ENCODE measurements around the gene DOCK1. TPM values are rescaled to one million over a fixed set of nuclear protein-coding genes. Genes with fewer than 3 reads are reported as not detected.

The DOCK1 gene
- total RNA-seq, 3 donors from 2014 or later = 50.4 to 101 (median 69.2) TPM

DNA sequence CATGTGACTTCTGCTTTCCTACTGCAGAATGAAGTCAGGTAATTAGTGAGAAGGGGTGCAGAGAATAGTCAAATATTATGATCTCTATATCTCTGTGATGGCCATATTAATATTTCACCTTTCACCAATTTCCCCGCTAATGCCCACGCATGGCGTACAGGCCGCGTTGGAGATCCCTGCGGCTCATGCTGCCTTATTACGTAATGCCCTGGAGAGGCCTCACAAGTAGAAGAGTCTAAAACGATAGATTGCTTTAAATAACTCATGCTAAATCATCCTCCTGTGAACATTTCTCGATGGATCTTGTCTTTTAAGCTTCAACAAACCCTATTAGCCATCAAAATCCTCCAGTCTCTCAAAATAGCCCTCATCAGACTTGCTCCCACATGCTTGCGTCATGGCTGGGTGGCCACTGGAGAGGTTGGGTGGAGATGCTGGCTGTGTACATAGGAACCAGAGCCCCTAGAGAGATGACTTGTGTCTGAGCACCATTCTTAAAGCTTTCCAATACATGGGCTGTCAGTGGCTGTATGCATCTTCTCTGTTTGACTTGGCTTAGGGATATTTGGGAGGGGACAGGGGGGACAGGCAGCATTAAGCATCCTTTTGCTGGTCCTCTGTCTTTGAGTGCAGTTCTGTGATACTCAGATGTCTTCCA lies 370.7 kb downstream of the DOCK1 start:
- Histone ChIP-seq H3K36me3 (no peaks in the 10 kb centered on the region), H3K4me1 (no peaks in the 10 kb centered on the region), H3K4me3 (no peak overlapping the region), H3K27ac (no peak overlapping the region), H3K27me3 (no peaks in the 10 kb centered on the region), H3K9me3 (no peaks in the 10 kb centered on the region)
- DNase-seq (ENCODE audit: low spot score in 2 of 2) = no peak
- no peak for TF ChIP-seq POLR2AphosphoS5 (IDR thresholded peaks at IDR 0.05)
- TF ChIP-seq POLR2A (IDR thresholded peaks at IDR 0.05) = no peak
- TF ChIP-seq, protein P1, sequence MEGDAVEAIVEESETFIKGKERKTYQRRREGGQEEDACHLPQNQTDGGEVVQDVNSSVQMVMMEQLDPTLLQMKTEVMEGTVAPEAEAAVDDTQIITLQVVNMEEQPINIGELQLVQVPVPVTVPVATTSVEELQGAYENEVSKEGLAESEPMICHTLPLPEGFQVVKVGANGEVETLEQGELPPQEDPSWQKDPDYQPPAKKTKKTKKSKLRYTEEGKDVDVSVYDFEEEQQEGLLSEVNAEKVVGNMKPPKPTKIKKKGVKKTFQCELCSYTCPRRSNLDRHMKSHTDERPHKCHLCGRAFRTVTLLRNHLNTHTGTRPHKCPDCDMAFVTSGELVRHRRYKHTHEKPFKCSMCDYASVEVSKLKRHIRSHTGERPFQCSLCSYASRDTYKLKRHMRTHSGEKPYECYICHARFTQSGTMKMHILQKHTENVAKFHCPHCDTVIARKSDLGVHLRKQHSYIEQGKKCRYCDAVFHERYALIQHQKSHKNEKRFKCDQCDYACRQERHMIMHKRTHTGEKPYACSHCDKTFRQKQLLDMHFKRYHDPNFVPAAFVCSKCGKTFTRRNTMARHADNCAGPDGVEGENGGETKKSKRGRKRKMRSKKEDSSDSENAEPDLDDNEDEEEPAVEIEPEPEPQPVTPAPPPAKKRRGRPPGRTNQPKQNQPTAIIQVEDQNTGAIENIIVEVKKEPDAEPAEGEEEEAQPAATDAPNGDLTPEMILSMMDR (IDR thresholded peaks at IDR 0.05) = no peak
- intact Hi-C loops (cut with DNase I; ENCODE audit: low total_unique reads) = no loop called here

DNA sequence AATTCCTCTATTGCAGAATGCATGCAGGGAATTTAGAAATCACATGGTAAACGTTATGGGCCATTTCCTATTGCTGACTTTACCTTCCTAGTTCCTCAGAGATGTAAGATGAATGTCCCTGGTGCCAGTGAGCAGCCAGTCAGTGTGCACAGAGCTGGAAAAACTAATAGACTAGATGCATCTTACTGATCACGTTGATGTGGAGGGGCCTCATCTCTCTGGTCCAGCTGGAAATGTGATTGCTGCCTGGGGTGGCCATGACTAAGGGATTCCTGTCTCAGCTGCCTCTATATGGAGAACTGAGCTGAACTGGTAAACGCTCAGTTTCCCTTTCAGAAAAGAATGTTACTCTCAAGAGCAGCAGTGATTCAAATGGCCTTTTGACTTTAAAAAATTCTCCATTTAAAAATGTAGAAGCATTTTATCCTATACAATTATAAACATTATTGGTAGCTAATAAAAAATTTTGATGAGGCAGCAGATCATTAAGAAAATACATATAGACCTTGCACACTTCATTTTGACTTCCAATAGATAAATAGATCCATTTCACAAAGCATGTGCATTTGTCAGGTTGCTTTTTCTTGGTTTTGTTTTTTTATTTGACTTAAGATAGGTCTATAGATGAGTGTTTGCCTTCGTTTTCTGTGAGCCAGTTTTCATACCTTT lies 371.7 kb downstream of the DOCK1 start:
- intact Hi-C loops (cut with DNase I; ENCODE audit: low total_unique reads) = no loop called here
- no peak overlapping the region for H3K27ac ChIP-seq
- TF ChIP-seq POLR2AphosphoS5 (IDR thresholded peaks at IDR 0.05) (no peak), POLR2A (IDR thresholded peaks at IDR 0.05) (no peak)
- TF ChIP-seq, protein P1 (IDR thresholded peaks at IDR 0.05) = no peak
- no peaks in the 10 kb centered on the region for H3K36me3 ChIP-seq
- H3K4me3 ChIP-seq = no peak overlapping the region
- H3K4me1 ChIP-seq = no peaks in the 10 kb centered on the region
- no peaks in the 10 kb centered on the region for H3K27me3 ChIP-seq
- H3K9me3 ChIP-seq = no peaks in the 10 kb centered on the region
- no peak for DNase-seq (ENCODE audit: low spot score in 2 of 2)

DNA sequence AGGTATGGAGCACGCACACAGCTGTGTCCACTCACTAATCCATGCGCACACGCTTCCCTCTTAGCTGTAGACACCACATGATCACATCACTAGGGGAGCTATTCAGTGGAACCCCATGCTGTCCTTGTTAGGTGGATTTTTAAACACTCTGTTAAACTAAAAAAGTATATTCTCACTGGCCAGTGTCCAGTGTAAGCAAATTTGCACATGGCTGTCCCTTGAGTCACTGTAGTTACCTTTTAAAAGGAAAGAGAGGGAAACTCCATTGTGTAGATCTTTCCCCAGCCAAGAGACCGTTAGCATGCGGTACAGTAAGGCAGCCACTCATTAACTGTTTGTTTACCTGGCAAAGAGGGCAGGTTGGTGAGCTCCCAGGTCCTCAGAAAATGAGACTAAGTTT lies 372.8 kb downstream of the DOCK1 start:
- TF ChIP-seq, protein P1 (IDR thresholded peaks at IDR 0.05) = no peak
- TF ChIP-seq POLR2AphosphoS5 (IDR thresholded peaks at IDR 0.05) = no peak
- TF ChIP-seq POLR2A (IDR thresholded peaks at IDR 0.05) = no peak
- intact Hi-C loops (cut with DNase I; ENCODE audit: low total_unique reads) = no loop called here

DNA sequence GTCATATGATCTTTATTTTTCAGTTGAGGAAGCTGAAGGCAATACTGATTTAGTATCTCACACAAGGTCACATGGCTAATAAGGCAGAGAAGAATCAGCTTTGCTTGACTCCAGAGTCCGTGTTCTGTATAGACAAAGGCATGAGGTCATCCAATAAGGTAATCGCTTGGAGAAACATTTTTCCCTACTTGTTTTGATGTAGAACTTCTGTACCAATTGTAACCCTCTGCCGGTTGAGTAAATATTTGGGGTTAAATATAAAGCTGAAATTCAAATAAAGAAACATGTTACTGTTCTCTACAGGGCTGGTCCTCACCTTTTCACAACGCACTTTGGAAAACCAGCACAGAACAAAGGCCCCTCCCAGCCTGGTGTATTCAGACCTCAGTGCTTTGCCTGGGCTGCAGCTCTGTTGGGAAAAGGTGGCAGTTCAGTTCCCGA lies 374.1 kb downstream of the DOCK1 start:
- Histone ChIP-seq H3K36me3 (no peaks in the 10 kb centered on the region), H3K9me3 (no peaks in the 10 kb centered on the region), H3K4me3 (no peak overlapping the region), H3K27ac (no peak overlapping the region), H3K4me1 (no peaks in the 10 kb centered on the region), H3K27me3 (no peaks in the 10 kb centered on the region)
- intact Hi-C loops (cut with DNase I; ENCODE audit: low total_unique reads) = no loop called here
- TF ChIP-seq POLR2AphosphoS5 (IDR thresholded peaks at IDR 0.05) (no peak), POLR2A (IDR thresholded peaks at IDR 0.05) (no peak)
- TF ChIP-seq, protein P1 (IDR thresholded peaks at IDR 0.05) = no peak
- no peak for DNase-seq (ENCODE audit: low spot score in 2 of 2)

More for the DNA sequence above, 372.8 kb downstream of the DOCK1 start:
- no peaks in the 10 kb centered on the region for H3K4me1 ChIP-seq
- H3K4me3 ChIP-seq = no peak overlapping the region
- H3K27ac ChIP-seq = no peak overlapping the region
- DNase-seq (ENCODE audit: low spot score in 2 of 2) = no peak
- no peaks in the 10 kb centered on the region for H3K27me3 ChIP-seq
- H3K9me3 ChIP-seq = no peaks in the 10 kb centered on the region
- H3K36me3 ChIP-seq = no peaks in the 10 kb centered on the region

DNA sequence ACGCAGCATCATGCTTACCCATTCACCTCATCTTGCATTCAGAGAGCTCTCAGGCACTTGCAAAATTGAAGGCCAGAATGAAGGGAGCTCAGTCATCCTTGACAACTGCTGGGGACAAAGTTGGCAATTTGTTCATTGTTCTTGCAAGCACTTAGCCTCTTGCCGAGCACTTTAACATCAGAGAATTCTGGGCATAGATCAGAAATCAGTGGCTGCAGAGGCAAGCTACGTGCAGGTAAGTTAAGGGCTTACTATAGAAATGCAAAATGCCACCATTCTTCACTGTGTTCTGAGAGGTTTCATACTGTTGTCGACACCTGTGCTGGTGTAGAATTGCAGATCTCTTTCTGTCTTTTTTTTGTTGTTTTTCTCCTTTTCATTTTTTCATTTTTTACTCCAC lies 375.2 kb downstream of the DOCK1 start:
- Histone ChIP-seq H3K27me3 (no peaks in the 10 kb centered on the region), H3K27ac (no peak overlapping the region), H3K4me3 (no peak overlapping the region), H3K4me1 (no peaks in the 10 kb centered on the region), H3K36me3 (no peaks in the 10 kb centered on the region), H3K9me3 (no peaks in the 10 kb centered on the region)
- intact Hi-C loops (cut with DNase I; ENCODE audit: low total_unique reads) = no loop called here
- TF ChIP-seq, protein P1 (IDR thresholded peaks at IDR 0.05) = no peak
- no peak for TF ChIP-seq POLR2A (IDR thresholded peaks at IDR 0.05)
- no peak for TF ChIP-seq POLR2AphosphoS5 (IDR thresholded peaks at IDR 0.05)
- DNase-seq (ENCODE audit: low spot score in 2 of 2) = no peak

All from breast epithelium (tissue), 4 donors.